Thyroid gland (tissue), 4 donors: ENCODE results near the gene ARHGEF10L.

ENCODE experiments used
- POLR2A ChIP-seq, 2 donors: fragments of 450-650 bp; IDR thresholded peaks; one replicate each; pipeline ENCODE4 v1.6.1; 2017; ENCODE audit warnings: antibody characterized with exemption in 2 of 2, mild to moderate bottlenecking in 2 of 2, moderate library complexity in 1 of 2
- TF ChIP-seq, protein P1 (sequence below), 6 experiments: fragments of 200-600 bp in 3 of 6; fragments of 450-650 bp in 3 of 6; sonication (generic) in 3 of 6; IDR thresholded peaks; one replicate each; pipeline ENCODE4 v1.5.1; 2016 to 2019; ENCODE audit warnings: antibody characterized with exemption in 6 of 6, mild to moderate bottlenecking in 2 of 6, inconsistent platforms in 1 of 6, moderate library complexity in 1 of 6

DNA sequence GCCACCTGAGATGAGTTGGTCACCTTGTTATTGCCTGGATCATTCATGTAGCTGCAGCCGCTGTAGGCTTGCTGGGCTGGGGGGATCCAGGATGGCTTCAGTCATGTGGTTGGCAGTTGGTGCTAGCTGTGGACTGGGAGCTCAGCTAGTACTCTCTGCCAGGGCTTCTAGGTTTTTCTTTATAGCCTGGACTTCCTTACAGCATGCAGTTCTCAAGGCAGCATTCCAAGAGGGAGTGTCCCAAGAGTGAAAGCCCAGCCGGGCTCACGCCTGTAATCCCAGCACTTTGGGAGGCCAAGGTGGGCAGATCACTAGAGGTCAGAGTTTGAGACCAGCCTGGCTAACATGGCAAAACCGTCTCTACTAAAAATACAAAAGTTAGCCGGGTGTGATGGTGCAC is 192.0 kb downstream of the ARHGEF10L start:
- TF ChIP-seq POLR2A (IDR thresholded peaks at IDR 0.05) = no peak
- TF ChIP-seq, protein P1, sequence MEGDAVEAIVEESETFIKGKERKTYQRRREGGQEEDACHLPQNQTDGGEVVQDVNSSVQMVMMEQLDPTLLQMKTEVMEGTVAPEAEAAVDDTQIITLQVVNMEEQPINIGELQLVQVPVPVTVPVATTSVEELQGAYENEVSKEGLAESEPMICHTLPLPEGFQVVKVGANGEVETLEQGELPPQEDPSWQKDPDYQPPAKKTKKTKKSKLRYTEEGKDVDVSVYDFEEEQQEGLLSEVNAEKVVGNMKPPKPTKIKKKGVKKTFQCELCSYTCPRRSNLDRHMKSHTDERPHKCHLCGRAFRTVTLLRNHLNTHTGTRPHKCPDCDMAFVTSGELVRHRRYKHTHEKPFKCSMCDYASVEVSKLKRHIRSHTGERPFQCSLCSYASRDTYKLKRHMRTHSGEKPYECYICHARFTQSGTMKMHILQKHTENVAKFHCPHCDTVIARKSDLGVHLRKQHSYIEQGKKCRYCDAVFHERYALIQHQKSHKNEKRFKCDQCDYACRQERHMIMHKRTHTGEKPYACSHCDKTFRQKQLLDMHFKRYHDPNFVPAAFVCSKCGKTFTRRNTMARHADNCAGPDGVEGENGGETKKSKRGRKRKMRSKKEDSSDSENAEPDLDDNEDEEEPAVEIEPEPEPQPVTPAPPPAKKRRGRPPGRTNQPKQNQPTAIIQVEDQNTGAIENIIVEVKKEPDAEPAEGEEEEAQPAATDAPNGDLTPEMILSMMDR (IDR thresholded peaks at IDR 0.05) = no peak
